Thoracic aorta (tissue), 2 donors: Measurements from ENCODE around the gene ZNF433. TPM values are rescaled to one million over a fixed set of nuclear protein-coding genes. Genes with fewer than 3 reads are reported as not detected.

Experiments used
- ATAC-seq: fragments of 150-250 bp; one replicate; pipeline ENCODE4 v1.8.0; 2017; ENCODE audit warnings: low read depth; ENCODE audit not compliant: insufficient number of reproducible peaks, low FRiP score
- DNase-seq: peaks from one replicate; pipeline ENCODE4 v3.0.0-alpha.2; 2020; ENCODE audit warnings: low spot score
- H3K27ac ChIP-seq, 2 donors: fragments of 200-600 bp; sonication (generic); 1 replicate in 1 of 2; 2 replicates in 1 of 2; pipeline ENCODE4 v1.5.1; 2016; ENCODE audit warnings: mild to moderate bottlenecking in 2 of 2, moderate library complexity in 2 of 2
- H3K27me3 ChIP-seq: fragments of 200-600 bp; sonication (generic); replicated peaks from 2 replicates; pipeline ENCODE4 v1.6.0; 2016; ENCODE audit warnings: mild to moderate bottlenecking; ENCODE audit not compliant: insufficient read depth
- H3K36me3 ChIP-seq: fragments of 200-600 bp; sonication (generic); one replicate; pipeline ENCODE4 v1.5.1; 2016
- H3K4me1 ChIP-seq, 2 donors: fragments of 200-600 bp; sonication (generic); 1 replicate in 1 of 2; 2 replicates in 1 of 2; pipeline versions ENCODE4 v1.5.1 to v1.6.0; 2016; ENCODE audit warnings: low read depth in 2 of 2, mild to moderate bottlenecking in 1 of 2; ENCODE audit not compliant: control insufficient read depth in 1 of 2
- H3K4me3 ChIP-seq: fragments of 200-600 bp; sonication (generic); 2 replicates; pipeline ENCODE4 v1.5.1; 2016; ENCODE audit warnings: mild to moderate bottlenecking
- H3K9me3 ChIP-seq: fragments of 200-600 bp; sonication (generic); 2 replicates; pipeline ENCODE4 v1.5.1; 2016
- total RNA-seq, 2 donors: library from RNA; depleted of rRNA; stranded (reverse); fragments of >200 nt; gene quantifications; one replicate each; pipeline versions ENCODE4 v1.1.0 to v1.2.3, GENCODE V29; 2016
- TF ChIP-seq, protein P1 (sequence below): fragments of 200-600 bp; sonication (generic); IDR thresholded peaks from one replicate; pipeline ENCODE4 v1.5.1; 2019; ENCODE audit warnings: antibody characterized with exemption

The ZNF433 gene
- total RNA-seq, 2 donors from 2014 or later: 6.6 to 7.0 TPM

DNA sequence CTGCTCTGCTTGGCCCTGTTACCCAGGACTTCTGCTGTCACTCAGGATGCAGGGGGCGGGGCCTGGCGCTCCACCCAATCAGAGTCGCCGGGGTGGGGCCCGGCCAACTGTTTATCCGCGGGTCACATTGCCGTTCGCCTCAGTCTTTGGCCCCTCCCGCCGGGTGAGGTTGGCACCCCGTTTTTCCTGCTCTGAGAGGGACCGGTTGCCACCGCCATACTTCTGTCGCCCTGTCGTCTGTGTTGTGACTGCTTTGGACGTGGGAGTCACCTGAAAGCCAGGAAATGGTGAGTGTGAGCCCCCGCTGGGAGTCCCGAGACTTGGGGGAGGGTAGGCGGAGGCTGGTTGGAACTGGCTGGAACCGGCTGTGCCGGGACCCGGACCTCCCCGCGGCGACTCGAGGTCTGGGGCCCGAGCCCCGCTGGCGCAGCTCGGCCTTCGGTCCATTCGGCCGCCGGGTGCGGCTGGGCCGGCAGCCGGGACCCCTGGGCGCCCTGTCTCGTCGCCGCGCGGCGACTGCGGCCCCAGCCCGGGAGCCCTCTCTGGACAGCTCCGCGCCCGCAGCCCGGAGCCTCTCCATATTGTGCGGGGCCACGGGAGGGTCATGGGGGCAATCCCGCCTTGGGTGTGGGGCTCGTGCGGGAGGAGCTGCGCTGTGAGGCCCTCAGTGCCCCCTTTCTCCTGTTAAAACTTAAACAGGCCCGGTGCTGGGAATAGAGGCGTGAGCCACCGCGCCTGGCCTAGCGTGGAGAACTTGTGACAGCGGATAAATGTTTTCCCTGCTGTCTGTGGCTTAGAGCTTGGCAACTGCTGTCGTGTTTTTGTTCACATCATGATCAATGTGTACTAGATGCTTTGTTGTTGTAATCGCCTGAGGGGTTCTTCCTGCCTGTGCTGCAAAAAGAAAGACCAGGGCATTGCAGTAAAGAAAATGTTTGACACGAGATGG lies 29.4 kb upstream of the ZNF433 start, which contains the start of gene ZNF844:
Gene ZNF844 (plus strand): TSS at position 142 of the 949 bp plus-strand sequence. CDS start 143 bp downstream, at position 285.
- Histone ChIP-seq H3K36me3 (no peaks in the 10 kb centered on the region), H3K4me3 (peak within 1 kb of the TSS; percentile 99), H3K27ac (peak within 1 kb of the TSS; percentile 87 to 98), H3K9me3 (peaks cover 33% of the 10 kb centered on the region), H3K4me1 (peaks cover 10 to 14% of the 10 kb centered on the region in 2 donors), H3K27me3 (no peaks in the 10 kb centered on the region)
- DNase-seq (peak; percentile 91), ATAC-seq (peak; percentile 93)
- TF ChIP-seq, protein P1, sequence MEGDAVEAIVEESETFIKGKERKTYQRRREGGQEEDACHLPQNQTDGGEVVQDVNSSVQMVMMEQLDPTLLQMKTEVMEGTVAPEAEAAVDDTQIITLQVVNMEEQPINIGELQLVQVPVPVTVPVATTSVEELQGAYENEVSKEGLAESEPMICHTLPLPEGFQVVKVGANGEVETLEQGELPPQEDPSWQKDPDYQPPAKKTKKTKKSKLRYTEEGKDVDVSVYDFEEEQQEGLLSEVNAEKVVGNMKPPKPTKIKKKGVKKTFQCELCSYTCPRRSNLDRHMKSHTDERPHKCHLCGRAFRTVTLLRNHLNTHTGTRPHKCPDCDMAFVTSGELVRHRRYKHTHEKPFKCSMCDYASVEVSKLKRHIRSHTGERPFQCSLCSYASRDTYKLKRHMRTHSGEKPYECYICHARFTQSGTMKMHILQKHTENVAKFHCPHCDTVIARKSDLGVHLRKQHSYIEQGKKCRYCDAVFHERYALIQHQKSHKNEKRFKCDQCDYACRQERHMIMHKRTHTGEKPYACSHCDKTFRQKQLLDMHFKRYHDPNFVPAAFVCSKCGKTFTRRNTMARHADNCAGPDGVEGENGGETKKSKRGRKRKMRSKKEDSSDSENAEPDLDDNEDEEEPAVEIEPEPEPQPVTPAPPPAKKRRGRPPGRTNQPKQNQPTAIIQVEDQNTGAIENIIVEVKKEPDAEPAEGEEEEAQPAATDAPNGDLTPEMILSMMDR: no peak

GRCh38 chr19:12055784-12056183 lies 20.3 kb upstream of the ZNF433 start:
- Histone ChIP-seq H3K27me3 (no peaks in the 10 kb centered on the region), H3K4me3 (no peak overlapping the region), H3K4me1 (peaks cover 11 to 16% of the 10 kb centered on the region in 2 donors), H3K36me3 (no peaks in the 10 kb centered on the region), H3K27ac (no peak overlapping the region), H3K9me3 (no peaks in the 10 kb centered on the region)
- TF ChIP-seq, protein P1: no peak
- ATAC-seq: no peak
- DNase-seq: no peak

DNA sequence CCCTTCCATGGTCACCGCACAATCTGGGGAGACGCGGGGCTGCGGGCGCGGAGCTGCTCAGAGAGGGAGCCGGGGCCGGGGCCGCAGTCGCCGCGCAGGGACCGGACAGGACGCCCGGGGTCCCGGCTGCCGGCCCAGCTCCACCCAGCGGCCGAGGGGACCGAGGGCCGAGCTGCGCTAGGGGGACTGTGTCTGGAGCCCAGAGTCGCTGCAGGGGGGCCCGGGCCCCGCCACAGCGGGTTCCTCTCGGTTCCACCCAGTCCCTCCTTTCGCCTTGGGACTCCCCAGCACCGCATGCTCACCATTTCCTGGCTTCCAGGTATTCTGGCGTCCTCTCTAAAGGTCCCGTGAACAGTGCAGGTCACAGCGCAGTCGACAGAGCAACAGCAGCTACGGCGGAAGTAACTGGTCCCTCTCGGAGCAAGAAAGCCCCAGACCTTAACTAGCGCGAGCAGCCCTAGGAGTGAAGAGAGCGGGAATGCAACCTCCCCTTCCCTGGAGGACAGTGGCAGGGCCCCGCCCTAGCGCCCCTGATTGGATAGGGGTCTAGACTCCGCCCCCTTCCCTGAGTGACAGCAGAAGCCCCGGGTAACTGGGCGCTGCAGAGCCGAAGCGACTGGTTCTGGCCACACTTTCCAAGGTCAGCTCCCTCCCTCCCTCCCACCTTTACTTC lies 17.2 kb upstream of the ZNF433 start, which contains the start of gene ZNF878:
Gene ZNF878 (minus strand): TSS at position 465 of the 673 bp plus-strand sequence. CDS start 160 bp downstream, at position 305.
- peak within 1 kb of the TSS; percentile 45 to 48 for H3K27ac ChIP-seq
- H3K27me3 ChIP-seq: no peaks in the 10 kb centered on the region
- H3K4me3 ChIP-seq: peak within 1 kb of the TSS; percentile 95
- no peaks in the 10 kb centered on the region for H3K36me3 ChIP-seq
- peaks cover 11 to 16% of the 10 kb centered on the region in 2 donors for H3K4me1 ChIP-seq
- ATAC-seq: peak; percentile 49
- TF ChIP-seq, protein P1: no peak
- no peaks in the 10 kb centered on the region for H3K9me3 ChIP-seq
- DNase-seq: peak; percentile 70

DNA sequence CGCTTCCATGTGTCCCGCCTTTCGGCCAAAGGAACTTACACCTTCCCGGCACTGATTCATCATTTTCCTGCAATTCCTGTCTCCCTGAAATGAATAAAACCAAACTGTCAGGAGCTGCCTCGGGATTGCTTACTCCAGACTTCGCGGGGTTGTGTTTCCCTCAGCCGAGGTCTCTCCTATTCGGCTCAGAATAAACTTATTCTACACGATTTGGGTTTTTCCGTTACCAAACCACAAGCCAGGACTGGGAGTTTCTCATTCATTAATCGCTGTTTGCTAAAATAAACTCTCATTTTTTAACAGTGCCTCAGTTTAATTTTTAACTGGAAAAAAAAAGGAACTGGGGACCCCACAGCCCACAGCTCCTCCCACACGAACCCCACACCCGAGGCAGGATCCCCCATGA lies 16.6 kb upstream of the ZNF433 start:
- Histone ChIP-seq H3K4me3 (peak overlapping the region; percentile 95), H3K27me3 (no peaks in the 10 kb centered on the region), H3K4me1 (peaks cover 11 to 16% of the 10 kb centered on the region in 2 donors), H3K9me3 (no peaks in the 10 kb centered on the region), H3K27ac (peak overlapping the region; percentile 45 to 48), H3K36me3 (no peaks in the 10 kb centered on the region)
- TF ChIP-seq, protein P1: no peak
- ATAC-seq (no peak), DNase-seq (no peak)

DNA sequence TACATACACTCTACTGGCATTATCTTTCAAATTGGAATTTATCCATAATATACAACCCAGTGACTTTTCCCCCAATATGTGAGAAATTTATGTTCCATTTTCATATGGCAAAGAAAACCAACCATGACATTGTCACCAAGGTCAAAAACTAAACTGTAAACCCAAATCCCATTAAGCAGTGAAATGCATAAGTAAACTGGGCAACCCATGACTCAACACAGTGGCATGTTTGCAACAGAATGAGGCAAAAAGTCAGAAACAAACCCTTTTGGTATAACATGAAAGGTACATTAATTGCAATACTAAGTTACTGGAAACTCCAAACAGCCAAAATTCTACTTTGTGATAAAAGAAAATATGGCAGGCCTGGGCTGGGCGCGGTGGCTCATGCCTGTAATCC lies 12.4 kb upstream of the ZNF433 start:
- Histone ChIP-seq H3K27ac (no peak overlapping the region), H3K36me3 (no peaks in the 10 kb centered on the region), H3K9me3 (peaks cover 13% of the 10 kb centered on the region), H3K4me1 (peaks cover 9 to 11% of the 10 kb centered on the region in 2 donors), H3K4me3 (no peak overlapping the region), H3K27me3 (no peaks in the 10 kb centered on the region)
- TF ChIP-seq, protein P1: no peak
- no peak for DNase-seq
- ATAC-seq: no peak
